Measurements from ENCODE around the gene CCDC59.

DNA sequence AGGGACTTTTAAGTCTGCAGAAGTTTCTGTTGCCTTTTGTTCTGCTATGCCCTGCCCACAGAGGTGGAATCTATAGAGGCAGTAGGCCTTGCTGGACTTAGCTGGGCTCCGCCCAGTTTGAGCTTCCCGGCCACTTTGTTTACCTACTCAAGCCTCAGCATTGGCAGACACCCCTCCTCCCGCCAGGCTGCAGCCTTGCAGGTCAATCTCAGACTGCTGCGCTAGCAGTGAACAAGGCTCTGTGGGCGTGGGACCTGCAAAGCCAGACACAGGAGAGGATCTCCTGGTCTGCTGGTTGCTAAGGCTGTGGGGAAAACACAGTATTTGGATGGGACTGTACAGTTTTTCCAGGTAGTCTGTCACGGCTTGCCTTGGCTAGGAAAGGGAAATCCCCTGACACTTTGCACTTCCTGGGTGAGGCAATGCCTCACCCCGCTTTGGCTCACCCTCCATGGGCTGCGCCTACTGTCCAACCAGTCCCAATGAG is 43.7 kb downstream of the CCDC59 start:
- TF ChIP-seq CTCF (optimal IDR thresholded peaks at IDR 0.05 in 1 of 3, IDR thresholded peaks at IDR 0.05 in 1 of 3, conservative IDR thresholded peaks at IDR 0.05 in 1 of 3; ENCODE audit: extremely low read depth in 1 of 3, insufficient read depth in 2 of 3, low read length in 3 of 3) (no peak), EZH2 (IDR thresholded peaks at IDR 0.05; ENCODE audit: low read length) (no peak)

Data from keratinocyte (primary cell).